Measurements from ENCODE around the gene HPSE.

Gene HPSE

GRCh38 chr4:83371235-83371634 lies 36.6 kb upstream of the HPSE start:
- no peak overlapping the region for H3K4me3 ChIP-seq (ENCODE audit: low read depth, low read length)
- no peaks in the 10 kb centered on the region for H3K4me1 ChIP-seq
- H3K9me3 ChIP-seq, result no peaks in the 10 kb centered on the region
- TF ChIP-seq, protein P1, sequence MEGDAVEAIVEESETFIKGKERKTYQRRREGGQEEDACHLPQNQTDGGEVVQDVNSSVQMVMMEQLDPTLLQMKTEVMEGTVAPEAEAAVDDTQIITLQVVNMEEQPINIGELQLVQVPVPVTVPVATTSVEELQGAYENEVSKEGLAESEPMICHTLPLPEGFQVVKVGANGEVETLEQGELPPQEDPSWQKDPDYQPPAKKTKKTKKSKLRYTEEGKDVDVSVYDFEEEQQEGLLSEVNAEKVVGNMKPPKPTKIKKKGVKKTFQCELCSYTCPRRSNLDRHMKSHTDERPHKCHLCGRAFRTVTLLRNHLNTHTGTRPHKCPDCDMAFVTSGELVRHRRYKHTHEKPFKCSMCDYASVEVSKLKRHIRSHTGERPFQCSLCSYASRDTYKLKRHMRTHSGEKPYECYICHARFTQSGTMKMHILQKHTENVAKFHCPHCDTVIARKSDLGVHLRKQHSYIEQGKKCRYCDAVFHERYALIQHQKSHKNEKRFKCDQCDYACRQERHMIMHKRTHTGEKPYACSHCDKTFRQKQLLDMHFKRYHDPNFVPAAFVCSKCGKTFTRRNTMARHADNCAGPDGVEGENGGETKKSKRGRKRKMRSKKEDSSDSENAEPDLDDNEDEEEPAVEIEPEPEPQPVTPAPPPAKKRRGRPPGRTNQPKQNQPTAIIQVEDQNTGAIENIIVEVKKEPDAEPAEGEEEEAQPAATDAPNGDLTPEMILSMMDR (IDR thresholded peaks at IDR 0.05; ENCODE audit: low read depth, low read length), result no peak
- H3K36me3 ChIP-seq, result no peaks in the 10 kb centered on the region
- no peak for DNase-seq
- no peaks in the 10 kb centered on the region for H3K27me3 ChIP-seq

- no peaks in the 10 kb centered on the region for H3K4me1 ChIP-seq
- TF ChIP-seq, protein P1 (IDR thresholded peaks at IDR 0.05; ENCODE audit: low read depth, low read length), result no peak
- DNase-seq, result no peak
- H3K36me3 ChIP-seq, result no peaks in the 10 kb centered on the region
- no peaks in the 10 kb centered on the region for H3K9me3 ChIP-seq
- H3K27me3 ChIP-seq, result no peaks in the 10 kb centered on the region
- H3K4me3 ChIP-seq (ENCODE audit: low read depth, low read length), result no peak overlapping the region
These were observed 35.9 kb upstream of the HPSE start for GRCh38 chr4:83370640-83370906.

- Histone ChIP-seq H3K36me3 (no peaks in the 10 kb centered on the region), H3K4me3 (ENCODE audit: low read depth, low read length) (no peak overlapping the region), H3K27me3 (no peaks in the 10 kb centered on the region), H3K9me3 (no peaks in the 10 kb centered on the region), H3K4me1 (no peaks in the 10 kb centered on the region)
- TF ChIP-seq, protein P1 (IDR thresholded peaks at IDR 0.05; ENCODE audit: low read depth, low read length), result no peak
- no peak for DNase-seq
These were observed 35.4 kb upstream of the HPSE start for GRCh38 chr4:83369831-83370639.

- DNase-seq, result no peak
- Histone ChIP-seq H3K4me3 (ENCODE audit: low read depth, low read length) (no peak overlapping the region), H3K36me3 (no peaks in the 10 kb centered on the region), H3K9me3 (no peaks in the 10 kb centered on the region), H3K27me3 (no peaks in the 10 kb centered on the region), H3K4me1 (no peaks in the 10 kb centered on the region)
- TF ChIP-seq, protein P1 (IDR thresholded peaks at IDR 0.05; ENCODE audit: low read depth, low read length), result no peak
These were observed 29.7 kb upstream of the HPSE start for GRCh38 chr4:83364312-83364711.

DNA sequence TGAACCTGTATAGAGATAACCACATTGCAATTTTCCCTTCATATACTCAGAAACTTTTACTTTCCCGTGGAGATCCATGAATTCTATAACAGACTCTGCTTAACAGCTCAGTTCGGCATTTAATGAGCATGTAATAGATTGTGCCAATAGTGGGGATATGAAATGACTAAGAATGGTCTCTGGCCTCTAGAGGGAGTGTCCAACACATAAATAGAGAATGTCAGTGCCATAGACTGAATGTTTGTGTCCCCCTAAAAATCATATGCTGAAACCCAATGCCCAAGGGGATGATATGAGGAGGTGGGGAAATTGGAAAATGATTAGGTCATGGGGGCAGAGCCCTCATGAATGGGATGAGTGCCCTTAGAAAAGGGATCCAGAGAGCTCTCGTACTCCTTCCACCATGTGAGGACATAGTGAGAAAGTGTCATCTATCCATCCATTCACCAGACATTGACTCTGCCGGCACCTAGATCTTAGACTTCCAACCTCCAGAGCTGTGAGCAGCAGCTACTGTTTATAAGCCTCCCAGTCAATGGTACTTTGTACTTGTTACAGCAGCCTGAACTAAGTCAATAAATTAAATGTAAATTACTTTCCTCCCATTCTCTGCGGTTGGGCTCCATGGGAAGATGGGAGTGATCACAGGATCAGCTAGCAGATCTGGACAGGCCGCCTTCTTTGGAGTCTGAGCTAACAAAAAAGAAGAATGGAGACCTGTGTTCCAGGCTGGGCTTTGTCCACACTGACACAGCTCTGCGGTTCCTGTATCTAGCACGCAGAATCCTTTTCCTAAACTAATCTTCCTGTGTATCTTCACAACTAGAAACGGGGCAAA lies 28.1 kb upstream of the HPSE start:
- DNase-seq, result no peak
- Histone ChIP-seq H3K36me3 (no peaks in the 10 kb centered on the region), H3K4me1 (no peaks in the 10 kb centered on the region), H3K4me3 (ENCODE audit: low read depth, low read length) (no peak overlapping the region), H3K27me3 (no peaks in the 10 kb centered on the region), H3K9me3 (no peaks in the 10 kb centered on the region)
- TF ChIP-seq, protein P1 (IDR thresholded peaks at IDR 0.05; ENCODE audit: low read depth, low read length), result peak; percentile 40

Data from BE2C (cell line).